CD1c-positive myeloid dendritic cell (primary cell): ENCODE results near the gene HECA.
"Not testable (repeated sequence)": the region's sequence is repeated elsewhere in the genome, so short reads cannot be mapped to it uniquely, and the experiment has no call there.

ENCODE experiments used
- DNase-seq: peaks from one replicate; pipeline ENCODE4 v3.0.0-alpha.2; 2016; ENCODE audit errors: extremely low spot score

HECA gene, protein sequence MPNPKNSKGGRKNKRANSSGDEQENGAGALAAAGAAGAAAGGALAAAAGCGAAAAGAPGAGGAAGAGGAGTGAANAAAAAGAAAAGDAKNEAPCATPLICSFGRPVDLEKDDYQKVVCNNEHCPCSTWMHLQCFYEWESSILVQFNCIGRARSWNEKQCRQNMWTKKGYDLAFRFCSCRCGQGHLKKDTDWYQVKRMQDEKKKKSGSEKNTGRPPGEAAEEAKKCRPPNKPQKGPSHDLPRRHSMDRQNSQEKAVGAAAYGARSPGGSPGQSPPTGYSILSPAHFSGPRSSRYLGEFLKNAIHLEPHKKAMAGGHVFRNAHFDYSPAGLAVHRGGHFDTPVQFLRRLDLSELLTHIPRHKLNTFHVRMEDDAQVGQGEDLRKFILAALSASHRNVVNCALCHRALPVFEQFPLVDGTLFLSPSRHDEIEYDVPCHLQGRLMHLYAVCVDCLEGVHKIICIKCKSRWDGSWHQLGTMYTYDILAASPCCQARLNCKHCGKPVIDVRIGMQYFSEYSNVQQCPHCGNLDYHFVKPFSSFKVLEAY

DNA sequence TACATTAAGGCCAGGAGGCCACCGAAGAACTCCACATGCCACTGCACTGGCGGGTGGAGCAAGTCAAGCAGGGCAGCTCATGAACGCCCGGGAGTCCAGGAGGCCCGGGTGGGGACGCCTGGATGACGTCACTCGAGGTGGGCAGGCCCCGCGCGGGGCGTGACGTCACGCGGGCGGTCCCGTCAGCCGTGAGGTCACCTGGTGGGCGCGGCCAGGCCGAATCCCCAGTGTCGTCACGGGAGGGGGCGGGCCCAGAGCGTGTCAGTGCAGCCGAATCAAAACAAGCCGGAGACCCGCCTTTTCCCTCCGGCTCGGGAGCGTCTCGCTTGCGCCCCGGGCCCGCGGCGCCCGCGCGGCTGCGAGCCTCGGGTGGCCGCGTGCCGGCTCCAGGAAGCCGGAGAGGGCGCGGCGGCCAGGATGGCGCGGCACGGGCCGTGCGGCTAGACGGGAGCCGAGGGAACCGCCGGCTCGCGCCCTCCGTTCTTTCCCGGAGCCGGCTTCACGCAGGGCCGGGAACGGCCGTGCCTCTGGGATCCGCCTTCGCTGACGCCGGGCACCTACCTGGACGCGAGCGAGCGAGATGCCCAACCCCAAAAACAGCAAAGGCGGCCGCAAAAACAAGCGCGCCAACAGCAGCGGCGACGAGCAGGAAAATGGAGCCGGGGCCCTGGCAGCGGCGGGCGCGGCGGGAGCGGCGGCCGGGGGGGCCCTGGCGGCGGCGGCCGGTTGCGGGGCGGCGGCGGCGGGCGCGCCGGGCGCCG is at the start of gene HECA:
Gene HECA, plus strand, starts transcription at position 264 of the 761 bp plus-strand sequence. Its CDS starts 317 bp downstream, at position 581.
- peak; percentile 98 for DNase-seq

DNA sequence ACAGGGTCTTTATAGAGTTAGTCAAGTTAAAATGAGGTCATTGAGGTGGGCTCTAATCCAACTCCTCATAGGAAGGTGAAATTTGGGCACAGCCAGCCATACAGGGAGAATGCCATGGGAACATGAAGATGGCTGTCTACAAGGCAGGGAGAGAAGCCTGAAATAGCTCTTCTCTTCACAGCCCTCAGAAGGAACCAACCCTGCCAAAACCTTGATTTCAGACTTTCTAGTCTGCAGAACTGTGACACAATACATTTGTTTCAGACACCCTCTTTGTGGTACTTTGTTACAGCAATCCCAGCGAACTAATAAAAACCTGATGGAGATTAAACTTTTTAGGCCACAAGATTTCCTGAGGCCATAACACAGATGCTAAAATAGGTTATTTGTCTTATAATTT is 43.1 kb upstream of the HECA start:
- no peak for DNase-seq

DNA sequence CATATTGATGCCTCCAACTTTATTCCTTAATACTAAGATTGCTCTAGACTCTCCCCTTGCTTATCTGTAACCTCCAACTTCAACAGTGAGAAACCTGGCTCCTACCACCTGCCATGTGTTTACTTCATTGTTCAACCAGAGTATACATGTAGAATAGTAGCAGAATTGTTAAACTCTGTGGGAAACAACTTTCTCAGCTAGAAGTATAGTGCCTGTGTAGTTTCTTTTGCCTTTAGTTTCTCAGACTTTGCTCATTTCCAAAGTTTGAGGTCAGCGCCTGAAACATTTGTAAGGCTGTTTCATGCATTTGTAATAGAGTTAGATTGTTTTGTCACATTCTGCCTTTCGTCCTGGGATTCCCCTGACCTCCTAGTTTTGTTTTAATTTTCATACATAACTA is 34.9 kb upstream of the HECA start:
- no peak for DNase-seq

DNA sequence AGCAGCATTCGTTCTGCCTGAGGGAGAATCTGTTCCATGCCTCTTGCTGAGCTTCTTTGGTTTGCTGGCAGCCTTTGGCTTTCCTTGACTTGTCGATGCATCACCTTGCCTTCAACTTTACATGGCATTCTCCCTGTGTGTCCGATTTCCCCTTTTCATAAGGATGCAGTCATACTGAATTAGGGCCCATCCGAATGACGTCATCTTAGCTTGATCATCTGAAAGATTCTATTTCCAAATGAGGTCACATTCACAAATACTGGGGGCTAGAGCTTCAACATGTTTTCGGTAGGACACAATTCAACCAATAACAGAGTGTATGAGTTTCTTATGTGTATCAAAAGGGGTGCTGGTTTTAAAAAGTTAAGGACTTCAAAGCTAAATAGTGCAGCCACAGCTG is 27.8 kb upstream of the HECA start:
- no peak for DNase-seq

DNA sequence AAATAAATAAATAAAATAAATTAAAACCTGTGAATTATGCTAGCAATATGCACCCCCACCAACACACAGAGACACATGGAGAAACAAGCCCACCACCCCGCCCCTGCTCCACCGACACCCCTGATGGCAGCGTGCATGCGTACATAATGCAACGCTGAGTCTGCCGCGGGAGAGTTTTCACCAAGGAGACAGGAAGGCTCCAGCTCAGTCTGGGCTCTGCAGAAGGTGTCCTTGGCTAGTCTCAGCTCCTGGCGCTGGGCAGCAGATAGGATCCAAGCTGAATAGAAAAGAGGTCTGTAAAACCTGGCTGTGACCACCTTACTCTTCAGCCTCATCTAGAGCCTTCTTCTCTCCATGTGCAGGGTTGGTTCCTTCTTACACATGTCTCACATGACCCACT is 26.5 kb upstream of the HECA start:
- DNase-seq: no peak

DNA sequence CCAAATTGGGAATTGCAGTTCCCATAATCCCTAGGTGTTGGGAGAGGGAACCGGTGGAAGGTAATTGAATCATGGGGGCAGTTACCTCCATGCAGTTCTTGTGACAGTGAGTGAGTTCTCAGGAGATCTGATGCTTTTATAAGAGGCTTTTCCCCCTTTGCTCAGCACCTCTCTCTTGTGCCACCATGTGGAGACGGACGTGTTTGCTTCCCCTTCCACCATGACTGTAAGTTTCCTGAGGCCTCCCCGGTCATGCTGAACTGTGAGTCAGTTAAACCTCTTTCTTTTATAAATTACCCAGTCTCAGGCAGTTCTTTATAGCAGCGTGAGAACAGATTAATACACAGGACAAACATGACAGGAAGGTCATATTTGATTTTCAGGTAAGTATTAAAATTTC is 25.3 kb upstream of the HECA start:
- DNase-seq: no peak

DNA sequence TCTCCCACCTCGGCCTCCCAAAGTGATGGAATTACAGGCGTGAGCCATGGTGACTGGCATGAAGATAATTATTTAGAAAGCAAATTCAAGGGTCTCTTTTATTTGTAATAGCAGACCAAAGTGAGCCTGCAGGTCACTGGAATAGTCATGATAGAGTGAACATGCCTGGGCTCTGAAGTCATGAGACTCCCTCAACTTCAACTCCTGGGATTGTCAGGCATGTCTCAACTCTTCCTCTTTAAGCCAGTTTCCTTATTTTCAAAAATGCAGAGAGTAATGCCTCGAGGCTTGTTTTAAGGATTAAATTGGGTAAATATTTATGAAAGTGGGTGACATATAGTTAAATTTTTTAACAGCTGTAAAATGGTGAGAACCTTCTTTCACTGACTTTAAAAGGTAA is 22.7 kb upstream of the HECA start:
- peak; percentile 27 for DNase-seq

DNA sequence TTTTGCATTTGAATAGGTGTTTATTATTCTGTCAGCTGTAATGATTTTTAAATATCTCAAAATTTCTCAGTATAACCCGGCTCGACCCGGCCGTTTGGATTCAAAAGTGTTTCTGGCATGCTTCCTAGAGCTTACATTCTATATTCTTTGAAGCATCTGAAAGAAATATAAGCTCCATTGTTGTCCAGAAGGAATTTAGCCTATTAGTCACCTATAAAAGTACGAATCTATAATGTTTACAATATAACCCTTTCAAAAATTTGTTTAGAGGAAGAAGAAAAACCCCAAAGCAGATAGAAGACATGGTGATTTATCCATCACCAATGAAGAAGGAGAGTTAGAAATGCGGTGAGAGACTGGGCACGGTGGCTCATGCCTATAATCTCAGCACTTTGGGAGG is 22.3 kb upstream of the HECA start:
- DNase-seq: no peak

DNA sequence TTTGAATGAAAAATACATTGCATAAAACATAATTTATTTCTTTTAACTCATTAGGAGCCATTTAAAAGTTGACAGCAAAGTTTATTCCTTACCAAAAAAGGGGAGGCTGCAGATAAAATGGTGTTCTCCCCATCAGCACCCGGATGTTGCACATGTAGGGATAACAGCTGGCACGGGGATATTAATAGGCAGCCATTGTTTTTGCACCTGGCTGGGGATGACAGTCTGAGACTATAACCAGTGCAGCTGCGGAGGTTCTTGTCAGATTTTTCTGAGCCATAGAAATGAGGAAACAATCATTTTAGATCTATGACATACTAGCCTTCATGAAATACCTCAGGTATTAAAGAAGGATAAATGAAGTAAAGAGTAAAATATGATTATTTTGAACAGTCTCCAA is 20.1 kb upstream of the HECA start:
- DNase-seq: no peak

DNA sequence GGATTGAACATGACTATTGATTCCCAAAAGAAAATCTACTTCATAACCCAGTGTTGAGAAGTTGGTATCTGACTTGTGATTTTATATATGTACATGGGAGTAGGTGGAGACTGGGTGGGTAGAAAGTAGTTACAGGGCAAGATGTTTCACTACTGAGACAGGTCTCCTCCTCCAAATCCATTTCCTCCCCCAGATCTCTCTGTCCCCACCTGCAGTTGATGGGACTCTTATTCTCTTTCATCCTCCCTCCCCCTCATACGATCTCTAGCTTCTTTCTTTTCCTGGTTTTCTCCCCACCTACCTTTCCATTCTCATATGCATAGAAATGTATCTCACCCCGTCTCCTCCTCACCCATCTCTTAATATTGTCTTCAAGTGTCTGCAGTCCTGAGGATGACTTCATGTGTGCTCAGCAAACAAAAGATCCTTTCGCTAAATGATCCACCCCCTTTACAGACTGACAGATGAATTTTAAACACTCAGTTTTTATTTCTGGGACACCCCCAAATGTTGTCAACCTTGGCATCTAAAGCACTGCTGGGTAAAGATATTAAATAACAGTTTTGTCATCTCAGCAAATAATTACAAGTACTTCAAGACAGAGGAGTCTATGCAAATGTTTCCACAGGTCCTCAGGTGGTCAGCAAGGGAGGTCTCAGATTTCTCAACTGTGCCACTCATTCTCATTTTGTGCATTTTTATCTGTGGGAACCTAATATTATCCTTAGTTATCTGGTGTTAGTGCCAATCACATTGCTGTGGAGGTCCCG is 18.7 kb upstream of the HECA start:
- DNase-seq: no peak

DNA sequence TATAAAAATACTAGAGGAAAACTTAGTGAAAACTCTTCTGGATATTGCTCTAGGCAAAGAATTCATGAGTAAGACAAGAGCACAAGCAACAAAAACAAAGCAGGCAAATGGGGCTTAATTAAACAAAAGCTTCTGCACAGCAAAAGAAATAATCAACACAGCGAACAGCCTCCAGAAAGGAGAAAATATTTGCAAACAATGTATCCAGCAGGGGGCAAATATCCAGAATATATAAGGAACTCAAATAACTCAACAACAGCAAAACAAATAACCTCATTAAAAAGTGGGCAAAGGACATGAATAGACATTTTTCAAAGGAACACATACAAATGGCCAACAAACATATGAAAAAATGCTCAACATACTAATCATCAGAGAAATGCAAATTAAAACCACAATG is 17.1 kb upstream of the HECA start:
- peak; percentile 32 for DNase-seq

DNA sequence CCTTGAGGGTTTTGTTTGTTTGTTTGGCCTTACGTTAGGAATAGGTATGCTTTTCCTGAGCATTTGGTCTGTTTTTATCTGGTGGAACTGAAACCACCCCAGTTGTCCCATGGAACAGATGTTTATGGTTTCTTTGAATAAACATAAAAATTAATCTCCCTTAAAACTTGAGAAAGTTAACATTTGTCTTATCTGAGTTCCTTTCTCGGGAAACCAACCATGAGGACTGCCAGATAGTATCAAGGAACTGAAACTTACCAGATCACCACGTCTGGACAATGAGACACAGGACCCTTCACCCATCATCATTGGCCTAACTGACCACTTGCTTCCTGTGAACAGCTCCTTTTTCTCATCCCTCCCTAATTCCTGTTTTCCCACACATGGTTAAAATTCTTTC is 15.3 kb upstream of the HECA start:
- no peak for DNase-seq

DNA sequence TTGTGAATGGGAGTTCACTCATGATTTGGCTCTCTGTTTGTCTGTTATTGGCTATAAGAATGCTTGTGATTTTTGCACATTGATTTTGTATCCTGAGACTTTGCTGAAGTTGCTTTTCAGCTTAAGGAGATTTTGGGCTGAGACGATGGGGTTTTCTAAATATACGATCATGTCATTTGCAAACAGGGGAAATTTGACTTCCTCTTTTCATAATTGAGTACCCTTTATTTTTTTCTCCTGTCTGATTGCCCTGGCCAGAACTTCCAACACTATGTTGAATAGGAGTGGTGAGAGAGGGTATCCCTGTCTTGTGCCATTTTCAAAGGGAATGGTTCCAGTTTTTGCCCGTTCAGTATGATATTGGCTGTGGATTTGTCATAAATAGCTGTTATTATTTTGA is 12.1 kb upstream of the HECA start:
- not testable (repeated sequence) for DNase-seq

DNA sequence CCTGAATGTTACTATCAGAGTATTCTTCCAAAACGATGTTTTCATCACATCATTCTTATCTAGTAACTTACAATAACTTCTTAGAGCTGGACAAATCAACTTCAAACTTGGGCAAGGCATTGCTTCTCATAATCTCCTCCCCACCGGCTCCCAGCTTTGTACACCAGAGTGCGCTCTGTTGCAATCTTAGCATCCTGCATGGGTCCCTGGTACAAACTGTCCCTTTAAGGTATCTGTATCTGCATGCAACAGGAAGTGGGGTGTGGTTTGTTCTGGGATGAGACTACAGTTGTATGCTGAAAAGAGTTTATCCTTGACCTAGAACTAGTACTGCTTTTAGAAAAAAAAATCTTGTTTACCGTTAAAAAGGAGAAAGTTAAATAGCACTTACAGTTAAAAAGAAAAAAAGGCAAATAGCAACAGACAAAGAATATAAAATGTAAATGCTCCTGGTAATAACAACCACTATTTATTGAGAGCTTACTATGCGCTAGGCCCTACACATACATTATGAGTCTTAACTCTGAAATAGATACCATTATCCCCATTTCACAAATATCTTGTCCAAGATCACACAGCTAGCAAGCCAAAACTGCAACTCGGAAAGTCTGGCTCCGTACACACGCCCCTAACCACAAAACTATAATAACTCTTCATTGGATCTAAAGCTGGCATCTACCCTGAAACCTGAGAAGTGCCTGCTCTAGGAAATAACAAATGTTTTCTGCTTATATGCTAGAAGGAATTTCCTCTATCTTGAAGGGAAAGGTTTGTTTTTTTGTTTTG is 9.8 kb upstream of the HECA start:
- DNase-seq: peak; percentile 81

DNA sequence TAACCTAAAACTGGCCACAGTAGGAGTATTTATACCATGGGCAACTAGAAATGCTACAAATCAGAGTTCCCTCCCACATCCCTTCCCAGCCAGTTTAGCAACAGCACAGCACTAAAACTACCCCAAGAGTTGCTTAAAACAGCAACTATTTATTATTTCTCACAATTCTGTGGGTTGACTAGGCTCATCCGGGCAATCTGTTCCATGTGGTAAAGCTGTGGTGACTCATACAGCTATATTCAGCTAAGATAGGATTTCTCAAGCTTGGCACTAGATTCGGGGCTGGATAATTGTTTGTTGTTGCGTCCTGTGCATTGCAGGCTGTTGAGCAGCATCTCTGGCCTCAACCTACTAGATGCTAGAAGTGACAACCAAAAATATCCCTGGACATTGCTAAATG is 8.6 kb upstream of the HECA start:
- DNase-seq: peak; percentile 82

DNA sequence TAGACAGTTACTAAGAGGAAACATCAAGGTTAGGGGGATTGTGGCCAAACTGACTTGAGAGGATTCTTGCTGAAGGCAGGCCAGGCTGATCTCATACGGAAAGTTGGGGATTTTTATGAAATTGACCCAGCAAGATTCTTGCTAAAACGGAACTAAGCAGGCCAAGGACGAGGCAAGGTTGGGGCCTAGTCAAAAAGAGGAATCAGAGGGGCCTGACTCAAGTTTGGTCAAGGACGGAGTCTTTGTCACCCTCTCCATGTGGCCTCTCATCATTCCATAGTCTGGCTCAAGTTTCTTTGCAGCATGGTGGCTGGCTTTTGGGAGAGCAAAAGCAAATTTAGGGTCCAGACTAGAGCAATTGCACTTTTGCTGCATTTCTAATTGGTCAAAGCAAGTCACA is 7.9 kb upstream of the HECA start:
- peak; percentile 62 for DNase-seq

DNA sequence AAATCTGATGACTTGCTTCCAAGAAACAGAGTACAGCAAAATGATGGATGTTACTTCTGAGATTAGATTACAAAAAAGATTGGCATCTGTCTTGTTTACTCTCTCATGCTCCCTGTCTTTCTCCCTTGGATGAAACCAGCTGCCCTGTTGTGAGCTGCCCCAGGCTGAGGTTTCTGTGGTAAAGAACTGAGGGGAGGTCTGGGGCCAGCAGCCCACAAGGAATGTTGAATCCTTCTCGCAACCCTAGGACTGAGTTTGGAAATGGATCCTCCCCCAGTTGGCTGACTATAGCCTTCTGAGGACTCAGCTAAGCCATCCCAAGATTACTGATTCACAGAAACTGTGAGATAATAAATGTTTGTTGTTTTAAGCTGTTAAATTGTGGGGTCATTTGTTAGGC is 5.6 kb upstream of the HECA start:
- no peak for DNase-seq

DNA sequence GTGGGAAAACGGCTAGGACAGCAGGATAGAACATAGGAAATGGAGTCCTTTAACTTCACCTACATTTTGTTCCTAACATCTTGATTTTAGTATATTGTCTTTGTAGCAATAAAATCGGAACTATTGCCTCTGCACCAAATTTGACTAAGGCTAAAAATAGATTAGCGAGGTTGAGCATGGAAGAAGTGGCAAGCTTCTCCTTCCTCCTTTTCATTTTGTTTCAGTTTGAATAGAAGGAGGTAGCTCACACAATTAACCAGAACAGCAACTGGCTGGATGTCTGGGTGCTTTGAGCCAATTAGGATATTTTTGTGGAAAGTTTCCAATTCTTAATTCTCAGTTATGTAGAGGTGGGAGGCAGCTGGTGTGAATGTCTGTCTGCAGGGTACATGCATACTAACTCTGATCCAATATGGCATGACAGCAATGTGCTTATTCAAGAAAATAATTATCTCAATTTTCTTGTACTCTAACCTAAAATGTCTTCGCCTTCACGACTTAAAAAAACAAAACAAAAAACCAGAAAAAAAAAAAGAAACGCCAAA is 3.1 kb upstream of the HECA start:
- peak; percentile 77 for DNase-seq

DNA sequence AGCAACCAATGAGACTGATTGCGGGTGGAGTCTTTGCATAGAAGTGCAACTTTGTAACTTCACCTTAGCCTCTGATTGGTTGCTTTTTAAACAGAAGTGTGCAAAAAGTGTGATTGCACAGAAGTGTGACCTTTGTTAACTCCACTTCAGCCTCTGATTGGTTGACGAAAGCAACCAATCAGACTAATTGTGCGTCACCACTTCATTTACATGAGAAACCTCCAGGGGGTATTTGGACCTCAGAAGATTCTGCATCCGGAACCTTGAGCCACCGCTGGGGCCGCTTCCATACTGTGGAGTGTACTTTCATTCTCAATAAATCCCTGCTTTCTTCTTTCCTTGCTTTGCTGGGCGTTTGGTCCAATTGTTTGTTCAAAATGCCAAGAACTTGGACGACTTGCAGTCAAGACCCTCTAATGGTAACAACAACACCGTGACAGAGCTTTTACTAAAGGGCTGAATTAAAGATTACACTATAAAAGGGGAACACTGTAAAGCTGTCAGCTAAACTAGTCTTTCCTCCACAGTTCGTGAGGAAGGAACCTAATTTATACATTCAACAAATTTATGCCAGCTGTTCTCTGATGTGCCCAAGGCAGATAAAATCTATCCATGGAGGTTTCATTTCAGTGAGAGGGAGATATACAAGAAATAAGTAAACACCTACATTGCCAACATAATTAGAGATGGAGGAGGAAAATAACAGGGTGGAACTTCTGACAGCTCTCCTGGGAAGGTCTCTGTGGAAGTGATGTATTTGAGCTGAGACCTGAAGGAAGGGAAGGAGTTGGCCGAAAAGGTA is 1.4 kb upstream of the HECA start:
- peak; percentile 28 for DNase-seq

DNA sequence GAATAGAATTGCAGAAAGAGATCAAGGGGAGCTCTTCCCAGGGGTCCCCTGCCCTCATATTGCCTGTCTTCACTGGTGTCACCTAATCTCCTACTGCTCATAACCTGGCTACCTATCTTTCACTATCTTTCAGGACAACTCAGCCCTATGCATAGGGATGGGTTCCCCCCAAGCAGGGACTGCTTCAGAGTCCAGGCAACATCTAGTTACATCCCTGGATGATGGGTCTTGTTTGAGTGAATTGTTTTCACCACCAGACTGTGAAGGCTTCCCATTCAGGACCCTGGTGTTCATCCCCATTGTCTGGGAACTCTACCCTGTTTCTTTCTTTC is 850 bp upstream of the HECA start:
- no peak for DNase-seq
